GM18507 (cell line): Measurements from ENCODE around the gene ZBTB7C.

ENCODE experiments used
- DNase-seq: peaks from one replicate; pipeline ENCODE4 v3.0.0; 2011; ENCODE audit warnings: low read depth; ENCODE audit not compliant: insufficient read length; ENCODE audit errors: extremely low spot score
- FAIRE-seq: peaks from 2 replicates; lab custom pipeline; 2011; peaks lifted over from hg19 to GRCh38; lab: Jason Lieb, UNC

The ZBTB7C gene

GRCh38 chr18:48184118-48184517 is 225.1 kb downstream of the ZBTB7C start:
- no peak for DNase-seq
- no peak for FAIRE-seq

GRCh38 chr18:48183613-48184012 is 225.6 kb downstream of the ZBTB7C start:
- FAIRE-seq (no peak), DNase-seq (no peak)

GRCh38 chr18:48182779-48183178 is 226.4 kb downstream of the ZBTB7C start:
- DNase-seq (no peak), FAIRE-seq (no peak)

GRCh38 chr18:48181857-48182256 is 227.3 kb downstream of the ZBTB7C start:
- FAIRE-seq (no peak), DNase-seq (no peak)

- FAIRE-seq (no peak), DNase-seq (no peak)
Measured at GRCh38 chr18:48181087-48181823, 227.9 kb downstream of the ZBTB7C start.

- FAIRE-seq (no peak), DNase-seq (no peak)
Measured at GRCh38 chr18:48179666-48180065, 229.5 kb downstream of the ZBTB7C start.

- no peak for FAIRE-seq
- no peak for DNase-seq
Measured at GRCh38 chr18:48179001-48179400, 230.2 kb downstream of the ZBTB7C start.

- DNase-seq: no peak
- no peak for FAIRE-seq
Measured at GRCh38 chr18:48176909-48177308, 232.3 kb downstream of the ZBTB7C start.

- FAIRE-seq (no peak), DNase-seq (no peak)
Measured at GRCh38 chr18:48173557-48173956, 235.6 kb downstream of the ZBTB7C start.

- FAIRE-seq (no peak), DNase-seq (no peak)
Measured at GRCh38 chr18:48172226-48173006, 236.8 kb downstream of the ZBTB7C start.

- DNase-seq: no peak
- FAIRE-seq: no peak
Measured at GRCh38 chr18:48171490-48172188, 237.5 kb downstream of the ZBTB7C start.

- DNase-seq: no peak
- FAIRE-seq: no peak
Measured at GRCh38 chr18:48170651-48171050, 238.5 kb downstream of the ZBTB7C start.

GRCh38 chr18:48168861-48169260 is 240.3 kb downstream of the ZBTB7C start:
- no peak for FAIRE-seq

GRCh38 chr18:48167897-48168253 is 241.3 kb downstream of the ZBTB7C start:
- FAIRE-seq (no peak), DNase-seq (no peak)

More at GRCh38 chr18:48168861-48169260, 240.3 kb downstream of the ZBTB7C start:
- no peak for DNase-seq

- FAIRE-seq: no peak
- DNase-seq: no peak
Measured at GRCh38 chr18:48166336-48166875, 242.8 kb downstream of the ZBTB7C start.

GRCh38 chr18:48165111-48165866 is 243.9 kb downstream of the ZBTB7C start:
- FAIRE-seq (no peak), DNase-seq (no peak)

- FAIRE-seq (no peak), DNase-seq (no peak)
Measured at GRCh38 chr18:48164701-48165100, 244.5 kb downstream of the ZBTB7C start.

- FAIRE-seq (no peak), DNase-seq (no peak)
Measured at GRCh38 chr18:48164116-48164515, 245.1 kb downstream of the ZBTB7C start.

- DNase-seq: no peak
- no peak for FAIRE-seq
Measured at GRCh38 chr18:48163738-48164115, 245.5 kb downstream of the ZBTB7C start.
